Right hindlimb (tissue), 1 donor: ENCODE results near the gene CD44.

Experiments
- DNase-seq: peaks from one replicate; pipeline ENCODE4 v3.0.0-alpha.2; 2018

The CD44 gene

GRCh38 chr11:35112056-35112845 lies 26.7 kb upstream of the CD44 start:
- no peak for DNase-seq

GRCh38 chr11:35112846-35113105 lies 26.2 kb upstream of the CD44 start:
- no peak for DNase-seq

GRCh38 chr11:35114906-35115687 lies 23.9 kb upstream of the CD44 start:
- no peak for DNase-seq

GRCh38 chr11:35115688-35116030 lies 23.3 kb upstream of the CD44 start:
- no peak for DNase-seq

GRCh38 chr11:35116245-35116644 lies 22.7 kb upstream of the CD44 start:
- DNase-seq = no peak

GRCh38 chr11:35116762-35117640 lies 22.0 kb upstream of the CD44 start:
- peak; percentile 83 for DNase-seq

GRCh38 chr11:35118906-35119305 lies 20.1 kb upstream of the CD44 start:
- no peak for DNase-seq

GRCh38 chr11:35121326-35121865 lies 17.6 kb upstream of the CD44 start:
- DNase-seq = no peak

- DNase-seq = no peak
Measured at GRCh38 chr11:35122308-35122707, 16.7 kb upstream of the CD44 start.

GRCh38 chr11:35126000-35126878 lies 12.7 kb upstream of the CD44 start:
- DNase-seq = no peak

GRCh38 chr11:35126879-35127581 lies 11.9 kb upstream of the CD44 start:
- DNase-seq = no peak

GRCh38 chr11:35127619-35128018 lies 11.4 kb upstream of the CD44 start:
- DNase-seq = no peak

GRCh38 chr11:35131094-35131493 lies 7.9 kb upstream of the CD44 start:
- DNase-seq = no peak

GRCh38 chr11:35131886-35132285 lies 7.1 kb upstream of the CD44 start:
- DNase-seq = peak; percentile 76

GRCh38 chr11:35133656-35134055 lies 5.3 kb upstream of the CD44 start:
- no peak for DNase-seq

GRCh38 chr11:35134403-35135148 lies 4.4 kb upstream of the CD44 start:
- DNase-seq = no peak

GRCh38 chr11:35135222-35135621 lies 3.7 kb upstream of the CD44 start:
- DNase-seq = no peak

GRCh38 chr11:35136311-35136710 lies 2.7 kb upstream of the CD44 start:
- no peak for DNase-seq

GRCh38 chr11:35138058-35138457 lies 913 bp upstream of the CD44 start:
- DNase-seq = no peak

GRCh38 chr11:35138606-35138942 lies 397 bp upstream of the CD44 start:
- no peak for DNase-seq

GRCh38 chr11:35139722-35140282 lies 831 bp downstream of the CD44 start:
- DNase-seq = peak; percentile 73
